Immature natural killer cell (primary cell): ENCODE measurements around the gene CCDC12. TPM values are rescaled to one million over a fixed set of nuclear protein-coding genes. Genes with fewer than 3 reads are reported as not detected.
A peak's percentile ranks its signal among the peaks of the same experiment; 100 is the strongest.

Experiments used
- DNase-seq, 3 donors: peaks; one replicate each; pipeline ENCODE4 v3.0.0; 2022; ENCODE audit warnings: mixed read lengths in 1 of 3
- H3K27ac Mint-ChIP-seq, 6 donors: one replicate each; pipeline ENCODE4 v1.8.0; 2020; ENCODE audit warnings: mixed read lengths in 6 of 6, mild to moderate bottlenecking in 5 of 6, inconsistent platforms in 4 of 6, moderate library complexity in 3 of 6
- H3K27me3 Mint-ChIP-seq, 3 donors: one replicate each; pipeline ENCODE4 v1.8.0; 2020 to 2021; ENCODE audit warnings: low read depth in 3 of 3, mild to moderate bottlenecking in 3 of 3, mixed read lengths in 3 of 3, moderate library complexity in 3 of 3, inconsistent platforms in 1 of 3
- H3K36me3 Mint-ChIP-seq, 3 donors: one replicate each; pipeline ENCODE4 v1.8.0; 2020; ENCODE audit warnings: mixed read lengths in 3 of 3, inconsistent platforms in 2 of 3, mild to moderate bottlenecking in 2 of 3
- H3K4me1 Mint-ChIP-seq, 2 donors: one replicate each; pipeline ENCODE4 v1.8.0; 2020; ENCODE audit warnings: inconsistent platforms in 2 of 2, mild to moderate bottlenecking in 2 of 2, mixed read lengths in 2 of 2, moderate library complexity in 1 of 2
- H3K4me3 Mint-ChIP-seq, 5 donors: one replicate each; pipeline ENCODE4 v1.8.0; 2020; ENCODE audit warnings: mild to moderate bottlenecking in 5 of 5, mixed read lengths in 5 of 5, inconsistent platforms in 3 of 5, moderate library complexity in 3 of 5
- H3K9me3 Mint-ChIP-seq, 6 donors: one replicate each; pipeline ENCODE4 v1.8.0; 2020; ENCODE audit warnings: mild to moderate bottlenecking in 6 of 6, mixed read lengths in 6 of 6, inconsistent platforms in 4 of 6, moderate library complexity in 3 of 6
- polyA plus RNA-seq, 3 donors: library from polyadenylated mRNA; unstranded; fragments of 300-500 nt; fragmentation: Illumina TruSeq; gene quantifications; one replicate each; pipeline ENCODE4 v1.2.3, GENCODE V29; 2021

CCDC12 gene
- polyA plus RNA-seq, 3 donors from 2014 or later, result 114 to 174 (median 129) TPM

DNA sequence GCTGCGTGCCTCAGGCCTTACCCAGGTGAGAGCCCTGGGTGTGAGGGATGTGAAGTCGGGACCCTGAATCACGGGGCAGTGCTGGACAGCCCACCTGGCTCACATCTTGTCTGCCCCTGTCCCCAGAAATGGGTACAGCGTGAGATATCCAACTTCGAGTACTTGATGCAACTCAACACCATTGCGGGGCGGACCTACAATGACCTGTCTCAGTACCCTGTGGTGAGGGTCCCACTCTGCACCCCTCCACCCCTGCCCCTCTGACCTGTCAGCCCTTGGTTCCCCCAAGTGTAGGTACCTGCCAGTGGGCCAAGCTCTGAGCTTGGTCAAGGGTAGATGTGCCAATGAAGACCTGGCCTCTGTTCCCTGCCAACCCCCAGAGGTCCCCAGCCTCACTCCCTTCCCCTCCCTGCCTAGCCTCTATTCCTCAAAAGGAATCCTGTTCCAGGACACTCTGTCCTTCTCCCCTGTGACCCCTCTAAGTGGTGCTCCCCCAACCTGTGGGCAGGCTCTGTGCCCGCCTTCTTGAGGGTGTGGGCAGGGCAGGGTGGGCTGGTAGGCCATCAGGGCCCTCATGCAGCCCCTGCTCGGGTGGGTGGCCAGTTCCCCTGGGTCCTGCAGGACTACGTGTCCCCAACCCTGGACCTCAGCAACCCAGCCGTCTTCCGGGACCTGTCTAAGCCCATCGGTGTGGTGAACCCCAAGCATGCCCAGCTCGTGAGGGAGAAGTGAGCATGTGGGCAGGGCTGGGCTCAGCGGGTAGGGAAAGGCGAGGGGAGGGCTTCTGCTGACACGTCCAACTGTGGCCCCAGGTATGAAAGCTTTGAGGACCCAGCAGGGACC, 28.0 kb upstream of the CCDC12 start:
- Mint-ChIP-seq H3K9me3 (no peaks in the 10 kb centered on the region), H3K27ac (peak overlapping the region in 1 of 6 donors; percentile 50), H3K4me1 (peaks cover 22 to 23% of the 10 kb centered on the region in 2 donors), H3K27me3 (peaks cover 2 to 8% (median 3%) of the 10 kb centered on the region in 3 donors), H3K4me3 (no peak overlapping the region), H3K36me3 (peaks cover 3 to 40% (median 10%) of the 10 kb centered on the region in 3 donors)
- DNase-seq, result no peak

DNA sequence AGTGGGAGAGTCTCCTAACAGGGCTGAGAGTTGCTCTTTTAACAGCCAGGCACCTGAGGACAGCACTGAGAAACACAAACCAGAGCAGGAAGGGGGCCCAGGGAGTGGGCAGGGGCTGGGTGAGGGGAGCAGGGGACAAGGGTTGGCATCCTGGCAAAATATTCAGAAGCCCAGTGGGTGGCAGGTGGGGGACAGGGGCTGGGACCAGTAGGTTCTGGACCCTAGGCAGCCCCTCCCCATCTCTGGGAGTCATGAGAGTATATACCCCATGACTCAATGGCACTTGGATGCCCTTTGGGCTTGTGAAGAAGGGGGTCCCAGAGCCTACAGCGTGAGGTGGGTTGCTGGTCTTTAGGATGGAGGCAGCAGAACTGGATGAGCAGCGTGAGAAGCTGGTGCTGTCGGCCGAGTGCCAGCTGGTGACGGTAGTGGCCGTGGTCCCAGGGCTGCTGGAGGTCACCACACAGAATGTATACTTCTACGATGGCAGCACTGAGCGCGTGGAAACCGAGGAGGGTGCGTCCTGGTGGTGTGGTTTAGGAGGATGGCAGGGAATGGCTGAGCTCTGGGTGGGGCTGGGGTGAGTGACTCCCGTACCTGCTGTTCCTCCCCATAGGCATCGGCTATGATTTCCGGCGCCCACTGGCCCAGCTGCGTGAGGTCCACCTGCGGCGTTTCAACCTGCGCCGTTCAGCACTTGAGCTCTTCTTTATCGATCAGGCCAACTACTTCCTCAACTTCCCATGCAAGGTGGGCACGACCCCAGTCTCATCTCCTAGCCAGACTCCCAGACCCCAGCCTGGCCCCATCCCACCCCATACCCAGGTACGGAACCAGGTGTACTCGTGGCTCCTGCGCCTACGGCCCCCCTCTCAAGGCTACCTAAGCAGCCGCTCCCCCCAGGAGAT, 27.2 kb upstream of the CCDC12 start:
- H3K36me3 Mint-ChIP-seq, result peaks cover 3 to 43% (median 10%) of the 10 kb centered on the region in 3 donors
- H3K9me3 Mint-ChIP-seq, result no peaks in the 10 kb centered on the region
- no peak for DNase-seq
- peaks cover 2 to 5% (median 3%) of the 10 kb centered on the region in 3 donors for H3K27me3 Mint-ChIP-seq
- H3K27ac Mint-ChIP-seq, result peak overlapping the region in 3 of 6 donors; percentile 23 to 50 (median 39)
- H3K4me3 Mint-ChIP-seq, result no peak overlapping the region
- H3K4me1 Mint-ChIP-seq, result peaks cover 20% of the 10 kb centered on the region in 2 donors

DNA sequence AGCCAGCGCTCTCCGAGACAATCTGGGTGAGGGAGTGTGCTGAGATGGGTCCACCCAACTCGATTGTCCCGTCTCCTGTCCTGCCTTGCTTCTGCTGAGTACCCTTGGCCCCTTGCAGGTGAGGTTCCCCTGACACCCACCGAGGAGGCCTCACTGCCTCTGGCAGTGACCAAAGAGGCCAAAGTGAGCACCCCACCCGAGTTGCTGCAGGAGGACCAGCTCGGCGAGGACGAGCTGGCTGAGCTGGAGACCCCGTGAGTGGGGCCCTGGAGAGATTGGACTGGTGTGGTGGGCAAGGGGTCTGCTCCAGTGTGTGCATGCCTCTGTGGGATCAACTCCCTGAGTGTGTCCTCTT, 26.5 kb upstream of the CCDC12 start:
- Mint-ChIP-seq H3K4me3 (no peak overlapping the region), H3K27me3 (peaks cover 2 to 6% (median 5%) of the 10 kb centered on the region in 3 donors), H3K36me3 (peaks cover 3 to 47% (median 10%) of the 10 kb centered on the region in 3 donors), H3K27ac (no peak overlapping the region), H3K9me3 (no peaks in the 10 kb centered on the region), H3K4me1 (peaks cover 19 to 21% of the 10 kb centered on the region in 2 donors)
- no peak for DNase-seq

DNA sequence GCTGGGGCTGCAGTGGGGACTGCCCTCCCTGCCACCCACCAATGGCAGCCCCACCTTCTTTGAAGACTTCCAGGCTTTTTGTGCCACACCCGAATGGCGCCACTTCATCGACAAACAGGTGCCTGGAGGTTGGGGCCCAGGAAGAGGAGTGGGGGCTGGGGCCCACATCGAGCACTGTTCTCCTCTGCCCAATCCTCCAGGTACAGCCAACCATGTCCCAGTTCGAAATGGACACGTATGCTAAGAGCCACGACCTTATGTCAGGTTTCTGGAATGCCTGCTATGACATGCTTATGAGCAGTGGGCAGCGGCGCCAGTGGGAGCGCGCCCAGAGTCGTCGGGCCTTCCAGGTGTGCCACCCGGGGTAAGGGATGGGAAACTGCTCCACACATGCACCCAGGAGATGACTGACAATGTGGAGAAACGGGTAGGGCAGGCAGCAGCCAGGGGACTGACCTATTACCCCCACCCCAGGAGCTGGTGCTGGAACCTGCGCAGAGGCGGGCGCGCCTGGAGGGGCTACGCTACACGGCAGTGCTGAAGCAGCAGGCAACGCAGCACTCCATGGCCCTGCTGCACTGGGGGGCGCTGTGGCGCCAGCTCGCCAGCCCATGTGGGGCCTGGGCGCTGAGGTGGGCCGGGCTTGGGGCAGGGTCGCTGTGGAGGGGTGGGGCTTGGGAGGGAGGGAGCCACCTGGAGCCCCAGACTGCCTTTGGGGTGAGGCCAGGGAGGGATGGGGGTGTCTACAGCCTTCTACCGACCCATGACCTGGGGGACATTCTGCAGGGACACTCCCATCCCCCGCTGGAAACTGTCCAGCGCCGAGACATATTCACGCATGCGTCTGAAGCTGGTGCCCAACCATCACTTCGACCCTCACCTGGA, 25.9 kb upstream of the CCDC12 start:
- no peak for DNase-seq
- H3K36me3 Mint-ChIP-seq, result peaks cover 3 to 50% (median 10%) of the 10 kb centered on the region in 3 donors
- H3K4me3 Mint-ChIP-seq, result no peak overlapping the region
- no peaks in the 10 kb centered on the region for H3K9me3 Mint-ChIP-seq
- peak overlapping the region in 2 of 6 donors; percentile 4 to 77 for H3K27ac Mint-ChIP-seq
- H3K4me1 Mint-ChIP-seq, result peaks cover 25% of the 10 kb centered on the region in 2 donors
- peaks cover 2 to 7% (median 6%) of the 10 kb centered on the region in 3 donors for H3K27me3 Mint-ChIP-seq

DNA sequence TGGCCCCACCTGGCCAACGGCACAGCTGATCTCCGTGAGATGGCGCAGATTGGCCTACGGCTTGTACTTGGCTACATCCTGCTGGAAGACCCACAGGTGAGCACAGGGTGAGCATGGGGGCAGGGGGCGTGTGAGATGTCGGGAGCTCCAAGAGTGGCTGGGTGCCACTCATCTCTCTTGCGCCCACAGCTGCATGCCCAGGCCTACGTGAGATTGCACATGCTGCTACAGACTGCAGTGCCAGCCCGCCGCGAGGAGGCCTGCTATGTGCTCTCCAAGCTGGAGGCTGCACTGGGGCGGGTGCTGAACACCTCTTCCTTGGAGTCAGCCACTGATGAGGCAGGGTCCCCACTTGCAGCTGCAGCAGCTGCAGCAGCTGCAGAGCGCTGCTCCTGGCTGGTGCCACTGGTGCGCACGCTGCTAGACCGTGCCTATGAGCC, 25.2 kb upstream of the CCDC12 start:
- no peak overlapping the region for H3K4me3 Mint-ChIP-seq
- peak overlapping the region in 2 of 6 donors; percentile 3 to 57 for H3K27ac Mint-ChIP-seq
- peaks cover 0 to 6% (median 5%) of the 10 kb centered on the region in 3 donors for H3K27me3 Mint-ChIP-seq
- peaks cover 3 to 56% (median 8%) of the 10 kb centered on the region in 3 donors for H3K36me3 Mint-ChIP-seq
- DNase-seq, result no peak
- no peaks in the 10 kb centered on the region for H3K9me3 Mint-ChIP-seq
- peaks cover 32% of the 10 kb centered on the region in 2 donors for H3K4me1 Mint-ChIP-seq

DNA sequence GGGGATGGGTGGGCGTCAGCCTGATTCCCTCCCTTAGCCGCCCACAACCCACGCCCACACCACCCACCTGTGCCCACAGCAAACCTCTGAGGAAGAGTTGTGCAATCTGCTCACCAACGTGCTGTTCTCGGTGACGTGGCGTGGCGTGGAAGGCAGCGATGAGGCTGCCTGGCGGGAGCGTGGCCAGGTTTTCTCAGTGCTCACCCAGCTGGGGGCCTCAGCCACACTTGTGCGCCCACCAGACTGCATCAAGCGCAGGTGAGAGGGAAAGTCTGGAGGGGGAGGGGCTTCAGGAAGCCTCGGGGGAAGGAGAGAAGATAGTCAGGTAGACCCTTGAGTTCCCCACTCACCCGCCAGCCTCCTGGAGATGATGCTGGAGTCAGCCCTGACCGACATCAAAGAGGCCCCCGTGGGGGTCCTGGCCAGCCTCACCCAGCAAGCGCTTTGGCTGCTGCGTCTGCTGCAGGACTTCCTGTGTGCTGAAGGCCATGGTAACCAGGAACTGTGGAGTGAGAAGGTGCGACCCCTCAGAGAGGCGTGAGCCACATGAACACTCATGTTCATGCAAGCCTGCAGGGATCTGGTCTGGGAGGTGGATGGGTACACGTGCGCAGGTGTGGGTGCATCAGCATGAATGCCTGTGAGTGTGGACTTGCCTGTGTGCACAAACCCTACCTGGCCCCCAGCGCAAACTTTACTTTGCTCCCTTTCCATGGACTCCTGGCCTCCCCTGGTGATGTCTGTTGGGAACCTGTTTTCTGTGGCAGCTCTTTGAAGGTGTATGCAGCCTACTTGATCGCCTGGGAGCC, 24.6 kb upstream of the CCDC12 start:
- no peak overlapping the region for H3K4me3 Mint-ChIP-seq

DNA sequence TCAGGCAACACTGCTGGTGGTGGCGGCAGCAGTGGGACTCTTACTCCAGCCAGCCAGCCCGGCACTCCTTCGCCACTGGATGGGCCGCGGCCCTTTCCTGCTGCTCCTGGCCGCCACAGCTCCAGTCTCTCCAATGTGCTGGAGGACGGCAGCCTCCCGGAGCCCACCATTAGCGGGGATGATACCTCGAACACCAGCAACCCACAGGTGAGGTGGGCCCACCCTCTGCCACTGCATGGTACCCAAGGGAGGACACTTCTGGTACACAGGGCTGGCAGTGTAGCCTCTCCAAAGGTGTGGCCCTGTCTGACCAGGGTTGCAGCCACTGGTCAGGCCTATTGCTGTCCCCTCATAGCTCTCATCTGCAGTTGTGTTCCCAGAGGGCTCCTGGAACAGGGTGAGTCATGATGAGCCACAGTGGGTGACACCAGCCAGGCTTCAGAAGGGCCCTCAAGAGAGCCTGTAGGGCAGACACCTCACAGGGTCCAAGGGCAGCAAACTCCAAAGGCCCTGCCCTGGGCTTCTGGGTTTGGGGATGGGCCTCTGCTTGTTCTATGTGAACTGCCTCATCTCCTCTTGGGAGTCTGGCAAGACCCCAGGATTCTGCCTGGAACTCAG, 23.8 kb upstream of the CCDC12 start:
- peaks cover 0 to 6% (median 2%) of the 10 kb centered on the region in 3 donors for H3K27me3 Mint-ChIP-seq
- H3K4me1 Mint-ChIP-seq, result peaks cover 33 to 34% of the 10 kb centered on the region in 2 donors
- no peak overlapping the region for H3K4me3 Mint-ChIP-seq
- no peak for DNase-seq
- peaks cover 0 to 45% (median 3%) of the 10 kb centered on the region in 3 donors for H3K36me3 Mint-ChIP-seq
- peak overlapping the region in 5 of 6 donors; percentile 35 to 64 (median 49) for H3K27ac Mint-ChIP-seq
- no peaks in the 10 kb centered on the region for H3K9me3 Mint-ChIP-seq

More for the DNA sequence above, 24.6 kb upstream of the CCDC12 start:
- H3K4me1 Mint-ChIP-seq, result peaks cover 33 to 34% of the 10 kb centered on the region in 2 donors
- no peaks in the 10 kb centered on the region for H3K9me3 Mint-ChIP-seq
- H3K27ac Mint-ChIP-seq, result peak overlapping the region; percentile 35 to 76 (median 56)
- DNase-seq, result peak in 1 of 3 donors; percentile 21
- peaks cover 3 to 52% (median 3%) of the 10 kb centered on the region in 3 donors for H3K36me3 Mint-ChIP-seq
- peaks cover 0 to 6% (median 5%) of the 10 kb centered on the region in 3 donors for H3K27me3 Mint-ChIP-seq

DNA sequence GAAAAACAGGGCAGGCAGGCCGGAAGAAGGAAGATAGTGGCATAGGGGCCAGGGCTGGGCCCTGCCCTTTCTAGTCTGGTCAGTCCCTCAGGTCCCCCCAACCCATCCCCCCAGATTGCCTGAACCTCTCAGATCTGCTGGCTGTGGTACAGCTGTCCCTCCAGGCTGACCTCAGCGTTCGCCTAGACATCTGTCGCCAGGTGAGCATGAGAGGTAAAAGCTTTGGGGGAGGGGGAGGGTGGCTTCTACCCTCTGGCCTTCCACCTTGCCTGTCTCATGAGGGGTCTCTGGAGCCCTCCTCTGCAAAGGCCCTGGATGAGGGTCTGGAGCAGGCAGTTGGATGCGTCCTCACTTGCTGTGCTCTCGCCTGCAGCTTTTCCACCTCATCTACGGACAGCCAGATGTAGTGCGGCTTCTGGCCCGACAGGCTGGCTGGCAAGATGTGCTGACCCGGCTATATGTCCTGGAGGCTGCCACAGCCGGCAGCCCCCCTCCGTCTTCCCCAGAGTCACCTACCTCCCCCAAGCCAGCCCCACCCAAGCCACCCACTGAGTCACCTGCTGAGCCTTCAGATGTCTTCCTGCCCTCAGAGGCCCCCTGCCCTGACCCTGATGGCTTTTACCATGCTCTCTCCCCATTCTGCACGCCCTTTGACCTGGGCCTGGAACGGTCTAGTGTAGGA, 23.1 kb upstream of the CCDC12 start:
- Mint-ChIP-seq H3K9me3 (no peaks in the 10 kb centered on the region), H3K4me3 (no peak overlapping the region), H3K27me3 (peaks cover 0 to 6% (median 2%) of the 10 kb centered on the region in 3 donors), H3K4me1 (peaks cover 33 to 34% of the 10 kb centered on the region in 2 donors), H3K27ac (peak overlapping the region in 4 of 6 donors; percentile 5 to 68 (median 58)), H3K36me3 (peaks cover 0 to 42% (median 3%) of the 10 kb centered on the region in 3 donors)
- no peak for DNase-seq

DNA sequence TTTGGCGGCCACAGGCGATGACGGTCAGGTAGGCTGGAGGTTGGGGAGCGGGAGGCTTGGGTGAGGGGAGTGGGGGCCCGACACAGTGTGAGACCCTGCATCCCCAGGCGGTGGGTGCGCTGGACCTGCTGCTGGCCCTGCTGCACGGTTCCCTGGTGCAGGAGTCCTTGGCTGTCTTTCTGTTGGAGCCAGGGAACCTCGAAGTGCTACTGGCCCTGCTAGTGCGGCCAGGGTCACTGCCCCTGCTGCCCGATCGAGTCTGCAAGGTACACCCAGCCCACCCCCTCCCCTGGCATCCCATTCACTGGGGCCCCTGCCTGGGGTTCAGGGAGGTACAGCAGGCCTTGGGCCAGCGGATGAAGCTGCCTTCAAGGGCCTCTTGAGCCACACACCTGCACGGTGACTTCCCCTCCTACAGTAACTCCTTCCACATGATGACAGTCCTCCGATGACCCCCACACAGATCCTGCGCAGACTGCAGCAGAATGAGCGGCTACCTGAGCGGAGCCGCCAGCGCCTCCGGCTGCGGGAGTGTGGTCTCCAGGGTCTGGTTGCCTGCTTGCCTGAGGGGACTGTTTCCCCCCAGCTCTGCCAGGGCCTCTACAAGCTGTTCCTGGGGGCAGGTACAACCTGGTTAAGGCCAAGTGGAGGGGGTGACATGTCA, 22.4 kb upstream of the CCDC12 start:
- DNase-seq, result no peak
- H3K9me3 Mint-ChIP-seq, result no peaks in the 10 kb centered on the region
- H3K4me3 Mint-ChIP-seq, result no peak overlapping the region
- H3K36me3 Mint-ChIP-seq, result peaks cover 0 to 46% (median 3%) of the 10 kb centered on the region in 3 donors
- H3K4me1 Mint-ChIP-seq, result peaks cover 33 to 34% of the 10 kb centered on the region in 2 donors
- peak overlapping the region in 4 of 6 donors; percentile 7 to 70 (median 66) for H3K27ac Mint-ChIP-seq
- H3K27me3 Mint-ChIP-seq, result peaks cover 0 to 6% (median 2%) of the 10 kb centered on the region in 3 donors

DNA sequence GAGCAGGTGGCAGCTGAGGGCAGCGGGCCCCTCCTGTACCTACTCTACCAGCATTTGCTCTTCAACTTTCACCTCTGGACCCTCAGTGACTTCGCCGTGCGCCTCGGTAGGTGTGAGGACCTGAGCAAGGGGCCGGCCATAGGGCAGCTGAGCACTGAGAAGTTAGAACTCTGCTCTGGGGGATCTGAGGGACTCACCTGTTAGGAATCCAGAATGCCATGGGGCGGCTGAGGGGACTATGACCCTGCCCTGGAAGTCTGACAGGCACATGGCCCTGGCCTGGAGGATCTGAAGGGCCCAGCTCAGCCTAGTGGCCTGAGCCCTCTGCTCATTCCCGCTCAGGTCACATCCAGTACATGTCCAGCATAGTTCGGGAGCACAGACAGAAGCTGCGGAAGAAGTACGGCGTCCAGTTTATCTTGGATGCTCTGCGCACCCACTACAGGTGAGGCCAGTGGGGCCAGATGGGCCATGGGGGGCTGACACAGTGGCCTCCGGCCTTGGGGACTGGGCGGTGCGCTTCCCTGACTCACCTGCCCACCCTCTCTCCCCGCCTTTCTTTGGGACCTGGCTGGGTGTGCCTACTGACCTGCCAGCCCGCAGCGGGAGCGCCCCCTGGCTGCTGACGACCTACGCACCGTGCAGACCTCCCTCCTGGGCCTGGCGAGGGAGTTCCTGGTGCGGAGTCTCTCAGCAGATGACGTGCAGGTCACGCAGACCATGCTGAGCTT, 21.7 kb upstream of the CCDC12 start:
- H3K27ac Mint-ChIP-seq, result peak overlapping the region in 4 of 6 donors; percentile 7 to 70 (median 64)
- peaks cover 0 to 6% (median 2%) of the 10 kb centered on the region in 3 donors for H3K27me3 Mint-ChIP-seq
- no peak overlapping the region for H3K4me3 Mint-ChIP-seq
- peaks cover 0 to 40% (median 3%) of the 10 kb centered on the region in 3 donors for H3K36me3 Mint-ChIP-seq
- no peaks in the 10 kb centered on the region for H3K9me3 Mint-ChIP-seq
- peaks cover 34% of the 10 kb centered on the region in 2 donors for H3K4me1 Mint-ChIP-seq
- DNase-seq, result peak; percentile 58 to 63 (median 58)
